Prostate gland (tissue), 2 donors: ENCODE results near the gene SERPINB11.

Experiments
- CTCF ChIP-seq, 4 experiments: fragments of 200-600 bp in 2 of 4; fragments of 450-650 bp in 2 of 4; sonication (generic) in 2 of 4; IDR thresholded peaks; 1 replicate in 3 of 4; 2 replicates in 1 of 4; pipeline ENCODE4 v1.5.1; 2016 to 2019; ENCODE audit warnings: antibody characterized with exemption in 4 of 4, mild to moderate bottlenecking in 2 of 4, moderate library complexity in 2 of 4
- POLR2A ChIP-seq: fragments of 450-650 bp; IDR thresholded peaks from one replicate; pipeline ENCODE4 v1.6.1; 2016; ENCODE audit warnings: antibody characterized with exemption, mild to moderate bottlenecking
- POLR2AphosphoS5 ChIP-seq: sonication (generic); formaldehyde crosslinking; IDR thresholded peaks from one replicate; pipeline ENCODE4 v1.6.1; 2017; ENCODE audit warnings: antibody characterized with exemption

GRCh38 chr18:63701952-63702351 is 808 bp upstream of the SERPINB11 start:
- TF ChIP-seq POLR2A: no peak
- no peak for TF ChIP-seq CTCF (IDR thresholded peaks at IDR 0.05)
- TF ChIP-seq POLR2AphosphoS5: no peak
